MCF 10A (cell line): Measurements from ENCODE around the gene ZAP70. TPM values are rescaled to one million over a fixed set of nuclear protein-coding genes. Genes with fewer than 3 reads are reported as not detected.

Source experiments
- BruUV-seq: library from RNA; stranded (reverse); fragments of 400-500 nt; replicated peaks from 2 replicates; lab custom pipeline; 2021; lab: Mats Ljungman, UMichigan
- CTCF ChIA-PET: fragments of 300-600 bp; sonication (Branson Sonifier 250); formaldehyde crosslinking; extraction: SDS; loops from one replicate; lab custom pipeline; 2021; ENCODE audit warnings: antibody characterized with exemption, inconsistent platforms; lab: Yijun Ruan, JAX
- POLR2A ChIA-PET: fragments of 300-600, 350-650 bp; sonication (Branson Sonifier 250); formaldehyde crosslinking; extraction: SDS; loops from one replicate; lab custom pipeline; 2020; ENCODE audit warnings: antibody characterized with exemption, inconsistent platforms; lab: Yijun Ruan, JAX
- DNase-seq: peaks from one replicate; pipeline ENCODE4 v3.0.0-alpha.2; 2018; ENCODE audit not compliant: unreplicated experiment
- H3K27ac Mint-ChIP-seq: one replicate; pipeline ENCODE4 v1.8.0; 2022; ENCODE audit warnings: mild to moderate bottlenecking, low read depth, mixed read lengths; ENCODE audit not compliant: unreplicated experiment
- H3K27me3 Mint-ChIP-seq: one replicate; pipeline ENCODE4 v1.8.0; 2022; ENCODE audit warnings: mixed read lengths; ENCODE audit not compliant: insufficient read depth, unreplicated experiment
- H3K36me3 Mint-ChIP-seq: one replicate; pipeline ENCODE4 v1.8.0; 2022; ENCODE audit warnings: mild to moderate bottlenecking, moderate library complexity, mixed read lengths; ENCODE audit not compliant: insufficient read depth, unreplicated experiment
- H3K4me1 Mint-ChIP-seq: one replicate; pipeline ENCODE4 v1.8.0; 2022; ENCODE audit warnings: mixed read lengths; ENCODE audit not compliant: insufficient read depth, unreplicated experiment
- H3K4me3 Mint-ChIP-seq: one replicate; pipeline ENCODE4 v1.8.0; 2022; ENCODE audit warnings: mild to moderate bottlenecking, moderate library complexity, mixed read lengths; ENCODE audit not compliant: unreplicated experiment
- H3K9me3 Mint-ChIP-seq: one replicate; pipeline ENCODE4 v1.8.0; 2022; ENCODE audit warnings: mixed read lengths; ENCODE audit not compliant: unreplicated experiment
- CTCF ChIP-seq: fragments of 200-600 bp; IDR thresholded peaks from one replicate; pipeline ENCODE4 v1.8.0; 2022; ENCODE audit warnings: antibody characterized with exemption, mild to moderate bottlenecking; ENCODE audit not compliant: unreplicated experiment
- intact Hi-C: fragments of 100-400 bp; cut with micrococcal nuclease; formaldehyde crosslinking; loops from 2 replicates; pipeline ENCODE4 v1.14.1; 2022
- total RNA-seq: library from RNA; stranded (reverse); gene quantifications from 2 replicates; pipeline ENCODE4 v1.2.3, GENCODE V29; 2022

Gene ZAP70
- total RNA-seq, 1 experiment from 2014 or later: not detected

DNA sequence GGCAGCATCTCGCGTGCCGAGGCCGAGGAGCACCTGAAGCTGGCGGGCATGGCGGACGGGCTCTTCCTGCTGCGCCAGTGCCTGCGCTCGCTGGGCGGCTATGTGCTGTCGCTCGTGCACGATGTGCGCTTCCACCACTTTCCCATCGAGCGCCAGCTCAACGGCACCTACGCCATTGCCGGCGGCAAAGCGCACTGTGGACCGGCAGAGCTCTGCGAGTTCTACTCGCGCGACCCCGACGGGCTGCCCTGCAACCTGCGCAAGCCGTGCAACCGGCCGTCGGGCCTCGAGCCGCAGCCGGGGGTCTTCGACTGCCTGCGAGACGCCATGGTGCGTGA lies 10.7 kb downstream of the ZAP70 start:
- peaks cover 12% of the 10 kb centered on the region for H3K4me1 Mint-ChIP-seq
- POLR2A ChIA-PET: no interaction called here
- no peak for DNase-seq

GRCh38 chr2:97724501-97724900 lies 11.1 kb downstream of the ZAP70 start:
- H3K9me3 Mint-ChIP-seq: no peaks in the 10 kb centered on the region
- H3K4me3 Mint-ChIP-seq: no peak overlapping the region
- no peak for TF ChIP-seq CTCF
- peaks cover 12% of the 10 kb centered on the region for H3K4me1 Mint-ChIP-seq
- H3K27ac Mint-ChIP-seq: no peak overlapping the region
- DNase-seq: no peak
- intact Hi-C loops: no loop called here
- peaks cover 6% of the 10 kb centered on the region for H3K36me3 Mint-ChIP-seq
- BruUV-seq: no TSS peak
- ChIA-PET POLR2A (no interaction called here), CTCF (interaction anchor here (0.5 to 1.5 kb wide), 3 partner anchors 16 to 25 kb away, joined by 3 to 4 read pairs (median 3); no protein-coding TSS in a partner anchor)
- no peaks in the 10 kb centered on the region for H3K27me3 Mint-ChIP-seq

More for the DNA sequence above, 10.7 kb downstream of the ZAP70 start:
- Mint-ChIP-seq H3K27me3 (no peaks in the 10 kb centered on the region), H3K36me3 (peaks cover 6% of the 10 kb centered on the region), H3K9me3 (no peaks in the 10 kb centered on the region), H3K27ac (no peak overlapping the region), H3K4me3 (no peak overlapping the region)
- TF ChIP-seq CTCF: no peak
- intact Hi-C loops: no loop called here
- BruUV-seq: no TSS peak
- CTCF ChIA-PET: interaction anchor here (0.5 to 1.5 kb wide), 4 partner anchors 16 to 1274 kb away, joined by 3 read pairs; no protein-coding TSS in a partner anchor

DNA sequence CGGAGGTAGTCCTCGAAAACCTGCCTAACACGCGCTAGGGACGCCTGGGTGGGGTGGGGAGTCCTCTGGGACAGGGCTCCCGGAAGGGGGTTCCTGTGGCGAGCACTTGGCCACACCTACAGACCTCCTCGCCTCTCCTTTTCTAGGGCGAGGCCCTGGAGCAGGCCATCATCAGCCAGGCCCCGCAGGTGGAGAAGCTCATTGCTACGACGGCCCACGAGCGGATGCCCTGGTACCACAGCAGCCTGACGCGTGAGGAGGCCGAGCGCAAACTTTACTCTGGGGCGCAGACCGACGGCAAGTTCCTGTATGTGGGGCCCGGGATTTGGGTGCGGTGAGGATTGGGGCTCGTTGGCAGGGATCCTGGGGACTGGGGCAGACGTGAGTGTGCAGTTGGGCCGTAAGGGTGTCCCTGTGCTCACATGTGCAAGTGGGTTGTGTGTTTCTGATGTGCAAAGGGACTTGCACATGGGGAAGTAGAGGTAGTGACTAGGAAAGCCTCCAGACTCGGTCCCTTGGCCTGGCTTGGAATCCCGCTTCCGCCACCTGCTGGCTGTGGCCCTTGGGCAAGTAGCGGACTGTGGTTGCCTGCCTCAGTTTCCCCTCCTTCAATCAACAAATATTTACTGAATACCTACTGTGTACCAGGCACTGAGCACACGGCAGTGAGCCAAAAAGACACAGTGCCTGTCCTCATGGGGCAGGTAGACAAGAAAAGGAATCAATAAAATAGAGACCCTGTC lies 11.7 kb downstream of the ZAP70 start:
- POLR2A ChIA-PET: no interaction called here
- H3K4me3 Mint-ChIP-seq: no peak overlapping the region
- intact Hi-C loops: no loop called here
- H3K9me3 Mint-ChIP-seq: no peaks in the 10 kb centered on the region
- CTCF ChIA-PET: interaction anchor here (1.0 to 1.9 kb wide), 3 partner anchors 16 to 25 kb away, joined by 3 to 10 read pairs (median 4); no protein-coding TSS in a partner anchor
- no peak for TF ChIP-seq CTCF
- no peak for DNase-seq
- H3K36me3 Mint-ChIP-seq: peaks cover 6% of the 10 kb centered on the region
- H3K4me1 Mint-ChIP-seq: peaks cover 12% of the 10 kb centered on the region
- BruUV-seq: no TSS peak
- no peaks in the 10 kb centered on the region for H3K27me3 Mint-ChIP-seq
- no peak overlapping the region for H3K27ac Mint-ChIP-seq

GRCh38 chr2:97726261-97727064 lies 13.1 kb downstream of the ZAP70 start:
- Mint-ChIP-seq H3K36me3 (peaks cover 12% of the 10 kb centered on the region), H3K4me1 (peaks cover 12% of the 10 kb centered on the region), H3K4me3 (no peak overlapping the region), H3K9me3 (no peaks in the 10 kb centered on the region), H3K27ac (no peak overlapping the region), H3K27me3 (no peaks in the 10 kb centered on the region)
- POLR2A ChIA-PET: no interaction called here
- no TSS peak for BruUV-seq
- intact Hi-C loops: no loop called here
- no peak for TF ChIP-seq CTCF
- DNase-seq: no peak
- CTCF ChIA-PET: interaction anchor here (0.8 to 1.9 kb wide), 4 partner anchors 14 to 423 kb away, joined by 3 to 10 read pairs (median 4); no protein-coding TSS in a partner anchor
